K562 (cell line): ENCODE measurements around the gene TMEM247. TPM values are rescaled to one million over a fixed set of nuclear protein-coding genes. Genes with fewer than 3 reads are reported as not detected.

Source experiments
- ATAC-seq: fragments of 200-7000 bp; cut with Tn5 transposase; 3 replicates; pipeline ENCODE4 v1.9.1; 2020; ENCODE audit warnings: moderate library complexity
- BruUV-seq: library from RNA; stranded (reverse); fragments of 400-500 nt; replicated peaks from 2 replicates; lab custom pipeline; 2021; lab: Mats Ljungman, UMichigan
- CTCF ChIA-PET: fragments of 300-600 bp; formaldehyde crosslinking; extraction: SDS; loops from one replicate; lab custom pipeline; 2021; ENCODE audit warnings: low intra/inter-chr PET ratio; lab: Yijun Ruan, JAX
- POLR2A ChIA-PET: fragments of 300-600, 350-650 bp; sonication (Branson Sonifier 250); formaldehyde crosslinking; extraction: SDS; loops from one replicate; lab custom pipeline; 2021; ENCODE audit warnings: antibody characterized with exemption, inconsistent platforms; lab: Yijun Ruan, JAX
- DNase-seq, 4 experiments: peaks; one replicate each; pipeline versions ENCODE4 v3.0.0 to v3.0.0-alpha.2; 2011 to 2018; ENCODE audit warnings: low spot score in 3 of 4, mixed read lengths in 3 of 4; ENCODE audit errors: extremely low read depth in 1 of 4
- FAIRE-seq: peaks from 2 replicates; lab custom pipeline; 2011; peaks lifted over from hg19 to GRCh38; lab: Jason Lieb, UNC
- H2AFZ ChIP-seq: 2 replicates; pipeline ENCODE4 v1.6.0; 2011; ENCODE audit warnings: low read depth, low read length, control low read depth, inconsistent platforms
- H3K27ac ChIP-seq: fragments of 200-600 bp; 3 replicates; pipeline ENCODE4 v1.8.0; 2011; ENCODE audit warnings: low read depth, mild to moderate bottlenecking, control low read depth, inconsistent platforms, low read length, moderate library complexity, mixed read lengths; ENCODE audit errors: extremely low read depth
- H3K27me3 ChIP-seq, 2 experiments: fragments of 300-600 bp in 1 of 2; 2 replicates in 1 of 2; 3 replicates in 1 of 2; pipeline versions ENCODE4 v1.6.0 to v1.8.0; 2011; ENCODE audit warnings: inconsistent platforms in 2 of 2, low read length in 2 of 2, mild to moderate bottlenecking in 1 of 2, mixed read lengths in 1 of 2, moderate library complexity in 1 of 2; ENCODE audit not compliant: control insufficient read depth in 2 of 2, insufficient read depth in 2 of 2
- H3K36me3 ChIP-seq: fragments of 300-600 bp; 3 replicates; pipeline ENCODE4 v1.8.0; 2011; ENCODE audit warnings: mild to moderate bottlenecking, low read length, inconsistent platforms; ENCODE audit not compliant: control insufficient read depth, insufficient read depth
- H3K4me1 ChIP-seq, 2 experiments: fragments of 200-600 bp in 1 of 2; replicated peaks in 1 of 2; 2 replicates in 1 of 2; 3 replicates in 1 of 2; pipeline versions ENCODE4 v1.5.1 to v1.8.0; 2011; ENCODE audit warnings: inconsistent platforms in 2 of 2, low read length in 2 of 2, mild to moderate bottlenecking in 1 of 2, mixed read lengths in 1 of 2, moderate library complexity in 1 of 2; ENCODE audit not compliant: control insufficient read depth in 2 of 2, insufficient read depth in 2 of 2
- H3K4me2 ChIP-seq: 2 replicates; pipeline ENCODE4 v1.6.1; 2011; ENCODE audit warnings: low read length, control low read depth, inconsistent platforms, mixed read lengths; ENCODE audit not compliant: insufficient read depth
- H3K4me3 ChIP-seq: fragments of 200-600 bp; sonication (generic), shearing (Covaris generic); 2 replicates; pipeline ENCODE4 v1.5.1; 2016; ENCODE audit warnings: control low read depth, inconsistent platforms
- H3K79me2 ChIP-seq: fragments of 200-600 bp; 3 replicates; pipeline ENCODE4 v1.8.0; 2011; ENCODE audit warnings: low read length, inconsistent platforms; ENCODE audit not compliant: control insufficient read depth, insufficient read depth
- H3K9ac ChIP-seq, 2 experiments: 2 replicates each; pipeline versions ENCODE4 v1.6.0 to v1.6.1; 2011; ENCODE audit warnings: low read depth in 2 of 2, low read length in 2 of 2, control low read depth in 1 of 2, inconsistent platforms in 1 of 2, mild to moderate bottlenecking in 1 of 2, mixed read lengths in 1 of 2; ENCODE audit not compliant: insufficient read depth in 1 of 2
- H3K9me1 ChIP-seq: one replicate; pipeline ENCODE4 v1.6.0; 2011; ENCODE audit warnings: inconsistent platforms, mild to moderate bottlenecking, low read length, moderate library complexity; ENCODE audit not compliant: control insufficient read depth, insufficient read depth
- H3K9me3 ChIP-seq: replicated peaks from 2 replicates; pipeline ENCODE4 v1.5.1; 2011; ENCODE audit warnings: low read depth, low read length, inconsistent platforms; ENCODE audit not compliant: control insufficient read depth, insufficient read depth
- H4K20me1 ChIP-seq: replicated peaks from 2 replicates; pipeline ENCODE4 v1.6.1; 2011; ENCODE audit warnings: low read length, inconsistent platforms, mixed read lengths; ENCODE audit not compliant: control insufficient read depth, insufficient read depth
- ERF ChIP-seq: fragments of 450-650 bp; formaldehyde crosslinking; IDR thresholded peaks from 2 replicates; pipeline ENCODE4 v1.4.0; 2020; ENCODE audit warnings: mild to moderate bottlenecking, mixed read lengths
- MAFG ChIP-seq: fragments of 450-650 bp; conservative IDR thresholded peaks from 2 replicates; pipeline ENCODE4 v1.6.1; 2016; ENCODE audit warnings: missing genetic modification characterization, missing compliant biosample characterization
- MEF2A ChIP-seq: IDR thresholded peaks from 2 replicates; pipeline ENCODE4 v1.6.1; 2011; ENCODE audit warnings: low read depth, mild to moderate bottlenecking, low read length, moderate library complexity; ENCODE audit not compliant: control insufficient read depth
- MIER1 ChIP-seq: fragments of 450-650 bp; IDR thresholded peaks from 2 replicates; pipeline ENCODE4 v1.6.1; 2016; ENCODE audit warnings: antibody characterized with exemption, mild to moderate bottlenecking, low read depth
- NR2F6 ChIP-seq: fragments of 450-650 bp; formaldehyde crosslinking; IDR thresholded peaks from 2 replicates; pipeline ENCODE4 v1.4.0; 2020; ENCODE audit warnings: mild to moderate bottlenecking
- OTX1 ChIP-seq: fragments of 450-650 bp; formaldehyde crosslinking; IDR thresholded peaks from 2 replicates; pipeline ENCODE4 v1.4.0; 2022; ENCODE audit warnings: mild to moderate bottlenecking
- PHF20 ChIP-seq: fragments of 450-650 bp; IDR thresholded peaks from 2 replicates; pipeline ENCODE4 v1.6.1; 2018; ENCODE audit not compliant: partially characterized antibody
- RB1 ChIP-seq: fragments of 450-650 bp; IDR thresholded peaks from 2 replicates; pipeline ENCODE4 v1.6.1; 2017; ENCODE audit warnings: low read depth, mild to moderate bottlenecking
- RCOR1 ChIP-seq, 2 experiments: IDR thresholded peaks; 2 replicates each; pipeline ENCODE4 v1.6.1; 2012; ENCODE audit warnings: low read depth in 2 of 2, low read length in 2 of 2, borderline replicate concordance in 1 of 2, improper control_type of control experiment in 1 of 2
- SREBF1 ChIP-seq: fragments of 150-350 bp; IDR thresholded peaks from 2 replicates; pipeline ENCODE4 v1.6.1; 2014; ENCODE audit warnings: antibody characterized with exemption, low read depth, low read length, borderline replicate concordance
- ZBTB17 ChIP-seq: fragments of 450-650 bp; formaldehyde crosslinking; IDR thresholded peaks from 2 replicates; pipeline ENCODE4 v1.4.0; 2020; ENCODE audit warnings: mild to moderate bottlenecking
- ZNF140 ChIP-seq: fragments of 250-450 bp; sonication (Bioruptor Pico); IDR thresholded peaks from 2 replicates; pipeline ENCODE4 v1.8.0; 2021; ENCODE audit warnings: moderate library complexity, mild to moderate bottlenecking, inconsistent platforms
- ZNF586 ChIP-seq: fragments of 450-650 bp; formaldehyde crosslinking; conservative IDR thresholded peaks from 2 replicates; pipeline ENCODE4 v1.4.0; 2020; ENCODE audit warnings: mild to moderate bottlenecking, moderate library complexity
- ZNF668 ChIP-seq: fragments of 250-450 bp; sonication (Bioruptor Pico); IDR thresholded peaks from 2 replicates; pipeline ENCODE4 v1.8.0; 2022; ENCODE audit warnings: mild to moderate bottlenecking, inconsistent platforms
- ZNF699 ChIP-seq: fragments of 250-450 bp; sonication (Bioruptor Pico); IDR thresholded peaks from 2 replicates; pipeline ENCODE4 v1.8.0; 2021; ENCODE audit warnings: mild to moderate bottlenecking, moderate library complexity; ENCODE audit not compliant: insufficient replicate concordance
- WGBS: fragments of 100-300 bp; shearing (Covaris generic); methylation state at CpG from one replicate; pipeline ENCODE4 v1.1.6; 2016; ENCODE audit warnings: low coverage, mixed read lengths; ENCODE audit not compliant: insufficient coverage; ENCODE audit errors: missing lambda C conversion rate; 5-methylcytosine and 5-hydroxymethylcytosine counted together
- in situ Hi-C: fragments of 300-500 bp; cut with MboI; formaldehyde crosslinking; loops from 4 replicates; pipeline ENCODE4 v1.15.0; 2018; ENCODE audit warnings: inconsistent platforms, mixed read lengths
- intact Hi-C: fragments of 100-400 bp; cut with micrococcal nuclease; formaldehyde crosslinking; loops from 2 replicates; pipeline ENCODE4 v1.14.2; 2022
- polyA plus RNA-seq, 8 experiments: library from polyadenylated mRNA; depleted of rRNA in 4 of 8; stranded (reverse) in 5 of 8; unstranded in 3 of 8; fragments of >200 nt; fragmentation: Nextera tagmentation in 2 of 8; fragmentation: Illumina TruSeq in 1 of 8; extraction: Ambion mirVana in 2 of 8; extraction: Trizol in 1 of 8; gene quantifications; 2 replicates each; pipeline versions ENCODE4 v1.2.1 to v1.2.3, GENCODE V29; 2011 to 2014; ENCODE audit warnings: inconsistent platforms in 1 of 8, missing spikeins in 1 of 8
- total RNA-seq, 7 experiments: library from RNA; depleted of rRNA in 6 of 7; stranded (reverse); fragments of >200 nt in 6 of 7; fragmentation: Illumina TruSeq in 2 of 7; extraction: Trizol in 2 of 7; gene quantifications; 2 replicates each; pipeline versions ENCODE4 v1.2.1 to v1.2.3, GENCODE V29; 2011 to 2021; ENCODE audit warnings: low replicate concordance in 1 of 7
- TF ChIP-seq, protein P1 (sequence below): sonication (generic); formaldehyde crosslinking; IDR thresholded peaks from 2 replicates; pipeline ENCODE4 v1.8.1; 2023; ENCODE audit warnings: mild to moderate bottlenecking, missing genetic modification reagents, moderate library complexity
- TF ChIP-seq, protein P2 (sequence below): IDR thresholded peaks from 2 replicates; pipeline ENCODE4 v1.6.1; 2014; ENCODE audit warnings: antibody characterized with exemption
- TF ChIP-seq, protein P3 (sequence below): fragments of 450-650 bp; formaldehyde crosslinking; IDR thresholded peaks from 2 replicates; pipeline ENCODE4 v1.4.0; 2022; ENCODE audit warnings: missing genetic modification characterization

Gene TMEM247
- total and polyA plus RNA-seq, 9 of the 15 experiments (the other 6 are each of a cell fraction or from before 2014, with no cell fraction given): 0.24 to 4.7 (median 3.1) TPM

DNA sequence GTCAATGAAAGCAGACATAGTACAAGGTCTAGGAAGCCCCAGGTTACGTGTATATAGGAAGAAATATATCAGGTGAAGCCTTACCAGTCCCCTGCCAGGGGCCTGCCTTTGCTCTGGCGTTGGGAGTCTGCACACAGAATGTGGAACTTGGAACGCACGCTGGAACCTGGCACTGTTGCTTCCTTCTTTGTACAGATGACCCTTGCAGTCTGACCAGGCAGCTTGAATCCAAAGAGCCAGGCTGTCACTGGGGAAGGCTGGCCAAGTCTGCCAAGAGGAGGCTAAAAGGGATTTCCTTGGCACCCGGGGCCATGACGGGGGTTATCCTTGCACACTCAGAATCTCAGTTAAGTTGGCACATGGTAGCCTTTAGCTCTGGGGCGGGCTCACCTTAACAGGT, 39.5 kb downstream of the TMEM247 start (continued):
- TF ChIP-seq ZNF586 (CRISPR knock-in tag): no peak
- no peak for TF ChIP-seq ZBTB17 (CRISPR knock-in tag)
- no peak for TF ChIP-seq SREBF1
- TF ChIP-seq OTX1 (CRISPR knock-in tag): no peak
- TF ChIP-seq MIER1: no peak
- no peak for TF ChIP-seq RB1
- no peak for TF ChIP-seq MAFG (tag)
- TF ChIP-seq RCOR1 (IDR thresholded peaks at IDR 0.05; ENCODE audit: borderline replicate concordance in 1 of 2, low read depth in 2 of 2, low read length in 2 of 2): no peak

DNA sequence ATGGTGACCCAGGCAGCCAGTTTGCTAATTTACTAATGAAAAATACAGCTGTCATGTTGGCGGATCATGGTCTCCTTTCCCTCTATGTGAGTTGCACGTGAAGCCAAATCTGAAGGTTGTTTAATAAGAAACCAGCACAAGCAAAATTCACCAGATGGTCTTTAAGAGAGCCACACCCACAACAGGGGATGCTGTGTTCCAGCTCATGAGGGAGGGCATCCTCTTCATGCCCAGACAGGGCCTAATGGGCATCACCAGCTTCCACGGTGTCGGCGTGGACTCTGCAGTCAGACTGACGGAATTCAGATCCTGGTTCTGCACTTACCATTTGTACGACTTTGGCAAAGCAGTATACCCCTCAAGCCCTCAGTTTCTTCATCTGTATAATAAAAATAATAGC, 39.9 kb downstream of the TMEM247 start:
- H3K27me3 ChIP-seq: no peaks in the 10 kb centered on the region; a peak in 1 of 5 replicates
- POLR2A ChIA-PET: no interaction called here
- in situ Hi-C loops: no loop called here
- no peaks in the 10 kb centered on the region for H3K4me1 ChIP-seq
- FAIRE-seq (no peak), ATAC-seq (no peak), DNase-seq (no peak)
- H2AFZ ChIP-seq: no peak overlapping the region
- no TSS peak for BruUV-seq
- no peaks in the 10 kb centered on the region for H3K36me3 ChIP-seq
- H3K79me2 ChIP-seq: no peaks in the 10 kb centered on the region
- no peak overlapping the region for H3K4me2 ChIP-seq
- no peak overlapping the region for H3K9ac ChIP-seq
- intact Hi-C loops: no loop called here
- H3K27ac ChIP-seq: no peak overlapping the region
- H4K20me1 ChIP-seq: no peaks in the 10 kb centered on the region
- no peak overlapping the region for H3K4me3 ChIP-seq
- CTCF ChIA-PET: no interaction called here
- TF ChIP-seq NR2F6 (CRISPR knock-in tag) (no peak), MEF2A (no peak), ZNF140 (no peak), ZNF699 (CRISPR knock-in tag) (no peak), ERF (CRISPR knock-in tag) (no peak), ZNF668 (no peak), PHF20 (no peak)
- TF ChIP-seq, protein P1, sequence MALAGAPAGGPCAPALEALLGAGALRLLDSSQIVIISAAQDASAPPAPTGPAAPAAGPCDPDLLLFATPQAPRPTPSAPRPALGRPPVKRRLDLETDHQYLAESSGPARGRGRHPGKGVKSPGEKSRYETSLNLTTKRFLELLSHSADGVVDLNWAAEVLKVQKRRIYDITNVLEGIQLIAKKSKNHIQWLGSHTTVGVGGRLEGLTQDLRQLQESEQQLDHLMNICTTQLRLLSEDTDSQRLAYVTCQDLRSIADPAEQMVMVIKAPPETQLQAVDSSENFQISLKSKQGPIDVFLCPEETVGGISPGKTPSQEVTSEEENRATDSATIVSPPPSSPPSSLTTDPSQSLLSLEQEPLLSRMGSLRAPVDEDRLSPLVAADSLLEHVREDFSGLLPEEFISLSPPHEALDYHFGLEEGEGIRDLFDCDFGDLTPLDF (CRISPR knock-in tag): no peak
- TF ChIP-seq, protein P2, sequence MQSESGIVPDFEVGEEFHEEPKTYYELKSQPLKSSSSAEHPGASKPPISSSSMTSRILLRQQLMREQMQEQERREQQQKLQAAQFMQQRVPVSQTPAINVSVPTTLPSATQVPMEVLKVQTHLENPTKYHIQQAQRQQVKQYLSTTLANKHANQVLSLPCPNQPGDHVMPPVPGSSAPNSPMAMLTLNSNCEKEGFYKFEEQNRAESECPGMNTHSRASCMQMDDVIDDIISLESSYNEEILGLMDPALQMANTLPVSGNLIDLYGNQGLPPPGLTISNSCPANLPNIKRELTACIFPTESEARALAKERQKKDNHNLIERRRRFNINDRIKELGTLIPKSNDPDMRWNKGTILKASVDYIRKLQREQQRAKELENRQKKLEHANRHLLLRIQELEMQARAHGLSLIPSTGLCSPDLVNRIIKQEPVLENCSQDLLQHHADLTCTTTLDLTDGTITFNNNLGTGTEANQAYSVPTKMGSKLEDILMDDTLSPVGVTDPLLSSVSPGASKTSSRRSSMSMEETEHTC: no peak
- TF ChIP-seq, protein P3, sequence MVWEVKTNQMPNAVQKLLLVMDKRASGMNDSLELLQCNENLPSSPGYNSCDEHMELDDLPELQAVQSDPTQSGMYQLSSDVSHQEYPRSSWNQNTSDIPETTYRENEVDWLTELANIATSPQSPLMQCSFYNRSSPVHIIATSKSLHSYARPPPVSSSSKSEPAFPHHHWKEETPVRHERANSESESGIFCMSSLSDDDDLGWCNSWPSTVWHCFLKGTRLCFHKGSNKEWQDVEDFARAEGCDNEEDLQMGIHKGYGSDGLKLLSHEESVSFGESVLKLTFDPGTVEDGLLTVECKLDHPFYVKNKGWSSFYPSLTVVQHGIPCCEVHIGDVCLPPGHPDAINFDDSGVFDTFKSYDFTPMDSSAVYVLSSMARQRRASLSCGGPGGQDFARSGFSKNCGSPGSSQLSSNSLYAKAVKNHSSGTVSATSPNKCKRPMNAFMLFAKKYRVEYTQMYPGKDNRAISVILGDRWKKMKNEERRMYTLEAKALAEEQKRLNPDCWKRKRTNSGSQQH (CRISPR knock-in tag): no peak
- no peaks in the 10 kb centered on the region for H3K9me1 ChIP-seq
- 24% methylated on average over 7 of the region's 7 CpGs for WGBS
- H3K9me3 ChIP-seq: no peaks in the 10 kb centered on the region
